K562 (cell line): ENCODE measurements around the gene HKDC1. TPM values are rescaled to one million over a fixed set of nuclear protein-coding genes. Genes with fewer than 3 reads are reported as not detected.
A peak's percentile ranks its signal among the peaks of the same experiment; 100 is the strongest.

ENCODE experiments used
- CBFA2T3 ChIP-seq: fragments of 450-650 bp; IDR thresholded peaks from 2 replicates; pipeline ENCODE4 v1.6.1; 2017
- FOXM1 ChIP-seq, 2 experiments: fragments of 450-650 bp in 1 of 2; sonication (generic) in 1 of 2; formaldehyde crosslinking in 1 of 2; IDR thresholded peaks; 2 replicates each; pipeline versions ENCODE4 v1.6.1 to v1.9.0; 2017 to 2022; ENCODE audit warnings: low read depth in 2 of 2, mild to moderate bottlenecking in 2 of 2, missing genetic modification reagents in 1 of 2, moderate library complexity in 1 of 2
- HMBOX1 ChIP-seq: sonication (generic); IDR thresholded peaks from 2 replicates; pipeline ENCODE4 v1.6.1; 2016
- JUN ChIP-seq, 2 experiments: sonication (generic) in 1 of 2; formaldehyde crosslinking in 1 of 2; IDR thresholded peaks; 2 replicates each; pipeline versions ENCODE4 v1.6.1 to v1.8.0; 2012 to 2022; ENCODE audit warnings: borderline replicate concordance in 2 of 2, mild to moderate bottlenecking in 2 of 2, improper control_type of control experiment in 1 of 2, low read depth in 1 of 2, low read length in 1 of 2, missing genetic modification reagents in 1 of 2
- MAFG ChIP-seq: fragments of 450-650 bp; conservative IDR thresholded peaks from 2 replicates; pipeline ENCODE4 v1.6.1; 2016; ENCODE audit warnings: missing genetic modification characterization, missing compliant biosample characterization
- MAFK ChIP-seq: IDR thresholded peaks from 2 replicates; pipeline ENCODE4 v1.6.1; 2011; ENCODE audit warnings: low read length, improper control_type of control experiment
- MECOM ChIP-seq: fragments of 250-450 bp; sonication (Bioruptor Pico); IDR thresholded peaks from 2 replicates; pipeline ENCODE4 v1.8.0; 2022; ENCODE audit warnings: inconsistent platforms
- MITF ChIP-seq: IDR thresholded peaks from 2 replicates; pipeline ENCODE4 v1.6.1; 2014; ENCODE audit warnings: antibody characterized with exemption
- NR2C2 ChIP-seq, 2 experiments: fragments of 200-800 bp in 1 of 2; sonication (Bioruptor generic) in 1 of 2; sonication (generic) in 1 of 2; formaldehyde crosslinking in 1 of 2; IDR thresholded peaks; 2 replicates each; pipeline versions ENCODE4 v1.6.1 to v1.8.0; 2016 to 2022; ENCODE audit warnings: mild to moderate bottlenecking in 1 of 2, missing compliant biosample characterization in 1 of 2, missing genetic modification characterization in 1 of 2, missing genetic modification reagents in 1 of 2
- RCOR1 ChIP-seq, 2 experiments: IDR thresholded peaks; 2 replicates each; pipeline ENCODE4 v1.6.1; 2012; ENCODE audit warnings: low read depth in 2 of 2, low read length in 2 of 2, borderline replicate concordance in 1 of 2, improper control_type of control experiment in 1 of 2
- SMARCE1 ChIP-seq: fragments of 450-650 bp; IDR thresholded peaks from 2 replicates; pipeline ENCODE4 v1.7.1; 2016; ENCODE audit warnings: mild to moderate bottlenecking
- TBL1XR1 ChIP-seq, 2 experiments: IDR thresholded peaks; 2 replicates each; pipeline ENCODE4 v1.6.1; 2012; ENCODE audit warnings: improper control_type of control experiment in 2 of 2, low read length in 2 of 2, mild to moderate bottlenecking in 1 of 2
- TOE1 ChIP-seq, 2 experiments: fragments of 450-650 bp in 1 of 2; sonication (generic) in 1 of 2; formaldehyde crosslinking in 1 of 2; IDR thresholded peaks; 2 replicates each; pipeline versions ENCODE4 v1.7.1 to v1.8.0; 2016 to 2022; ENCODE audit warnings: borderline replicate concordance in 2 of 2, mild to moderate bottlenecking in 2 of 2, antibody characterized with exemption in 1 of 2, inconsistent platforms in 1 of 2, low read depth in 1 of 2, missing genetic modification reagents in 1 of 2, moderate library complexity in 1 of 2
- TRIM24 ChIP-seq, 2 experiments: fragments of 450-650 bp; IDR thresholded peaks; 2 replicates each; pipeline ENCODE4 v1.6.1; 2016
- U2AF1 ChIP-seq: fragments of 200-400 bp; formaldehyde crosslinking; optimal IDR thresholded peaks from 2 replicates; pipeline ENCODE3; 2017; ENCODE audit warnings: mild to moderate bottlenecking, low read depth, low read length, moderate library complexity
- ZBTB26 ChIP-seq: fragments of 450-650 bp; formaldehyde crosslinking; IDR thresholded peaks from 2 replicates; pipeline ENCODE4 v1.4.0; 2022; ENCODE audit warnings: missing genetic modification characterization
- ZKSCAN8 ChIP-seq: fragments of 200-800 bp; sonication (Bioruptor generic); IDR thresholded peaks from 2 replicates; pipeline ENCODE4 v1.6.1; 2016; ENCODE audit warnings: missing genetic modification characterization, missing compliant biosample characterization
- ZNF224 ChIP-seq: sonication (generic); formaldehyde crosslinking; IDR thresholded peaks from 2 replicates; pipeline ENCODE4 v1.8.0; 2022; ENCODE audit warnings: mild to moderate bottlenecking, missing genetic modification reagents
- ZNF277 ChIP-seq: fragments of 250-450 bp; sonication (Bioruptor Pico); IDR thresholded peaks from 2 replicates; pipeline ENCODE4 v1.8.0; 2022; ENCODE audit warnings: inconsistent platforms, mild to moderate bottlenecking, moderate library complexity, borderline replicate concordance
- ZNF384 ChIP-seq: IDR thresholded peaks from 2 replicates; pipeline ENCODE4 v1.6.1; 2012; ENCODE audit warnings: low read depth, low read length, improper control_type of control experiment
- ZNF41 ChIP-seq: fragments of 250-450 bp; sonication (Bioruptor Pico); conservative IDR thresholded peaks from 2 replicates; pipeline ENCODE4 v1.4.0; 2020; ENCODE audit warnings: mild to moderate bottlenecking
- ZZZ3 ChIP-seq: fragments of 450-650 bp; IDR thresholded peaks from 2 replicates; pipeline ENCODE4 v1.6.1; 2016; ENCODE audit warnings: antibody characterized with exemption, mild to moderate bottlenecking, moderate library complexity
- polyA plus RNA-seq, 8 experiments: library from polyadenylated mRNA; depleted of rRNA in 4 of 8; stranded (reverse) in 5 of 8; unstranded in 3 of 8; fragments of >200 nt; fragmentation: Nextera tagmentation in 2 of 8; fragmentation: Illumina TruSeq in 1 of 8; extraction: Ambion mirVana in 2 of 8; extraction: Trizol in 1 of 8; gene quantifications; 2 replicates each; pipeline versions ENCODE4 v1.2.1 to v1.2.3, GENCODE V29; 2011 to 2014; ENCODE audit warnings: inconsistent platforms in 1 of 8, missing spikeins in 1 of 8
- total RNA-seq, 7 experiments: library from RNA; depleted of rRNA in 6 of 7; stranded (reverse); fragments of >200 nt in 6 of 7; fragmentation: Illumina TruSeq in 2 of 7; extraction: Trizol in 2 of 7; gene quantifications; 2 replicates each; pipeline versions ENCODE4 v1.2.1 to v1.2.3, GENCODE V29; 2011 to 2021; ENCODE audit warnings: low replicate concordance in 1 of 7

Gene HKDC1
- total and polyA plus RNA-seq, 9 of the 15 experiments (the other 6 are each of a cell fraction or from before 2014, with no cell fraction given) = 0.04 to 0.22 (median 0.11) TPM; not detected in 5

- TF ChIP-seq MAFG (tag) (no peak; the same call in 1 of the 2 replicates), ZNF384 (peak; percentile 77), MITF (no peak), U2AF1 (no peak), TRIM24 (IDR thresholded peaks at IDR 0.05) (peak; percentile 88 to 94), FOXM1 (IDR thresholded peaks at IDR 0.05; ENCODE audit: low read depth) (peak; percentile 71; the same call in 1 of the 2 replicates), FOXM1 (CRISPR knock-in tag; IDR thresholded peaks at IDR 0.05; ENCODE audit: low read depth) (no peak), SMARCE1 (peak; percentile 81; the same call in 1 of the 2 replicates), CBFA2T3 (peak; percentile 53), NR2C2 (CRISPR knock-in tag; IDR thresholded peaks at IDR 0.05) (no peak), NR2C2 (tag; IDR thresholded peaks at IDR 0.05) (peak; percentile 53), HMBOX1 (peak; percentile 62), JUN (IDR thresholded peaks at IDR 0.05; ENCODE audit: borderline replicate concordance, low read depth, low read length) (peak; percentile 92), JUN (CRISPR knock-in tag; IDR thresholded peaks at IDR 0.05; ENCODE audit: borderline replicate concordance) (no peak), ZKSCAN8 (CRISPR knock-in tag) (peak; percentile 72; the same call in 1 of the 2 replicates), TBL1XR1 (IDR thresholded peaks at IDR 0.05; ENCODE audit: low read length in 2 of 2) (peak in 1 of 2 experiments; percentile 56; a peak in 1 of 4 replicates), ZNF224 (CRISPR knock-in tag) (no peak), MAFK (no peak), ZBTB26 (CRISPR knock-in tag) (no peak), ZNF277 (CRISPR knock-in tag) (no peak), TOE1 (IDR thresholded peaks at IDR 0.05; ENCODE audit: borderline replicate concordance) (peak; percentile 70; the same call in 1 of the 2 replicates), TOE1 (CRISPR knock-in tag; IDR thresholded peaks at IDR 0.05; ENCODE audit: borderline replicate concordance, low read depth) (no peak), ZZZ3 (no peak), RCOR1 (IDR thresholded peaks at IDR 0.05; ENCODE audit: borderline replicate concordance in 1 of 2, low read depth in 2 of 2, low read length in 2 of 2) (peak in 1 of 2 experiments; percentile 95; a peak in 2 of 4 replicates), ZNF41 (CRISPR knock-in tag) (peak; percentile 65; the same call in 1 of the 2 replicates), MECOM (CRISPR knock-in tag) (peak; percentile 44; the same call in 1 of the 2 replicates)
Measured at GRCh38 chr10:69217119-69217754, 2.9 kb upstream of the HKDC1 start (continued).
